H1 (cell line): Measurements from ENCODE around the gene GDF9. TPM values are rescaled to one million over a fixed set of nuclear protein-coding genes. Genes with fewer than 3 reads are reported as not detected.

Experiments used
- CTCF ChIA-PET: fragments of 300-600 bp; sonication (Branson Sonifier 250); formaldehyde crosslinking; loops from one replicate; lab custom pipeline; 2021; ENCODE audit not compliant: partially characterized antibody; lab: Charles Lee
- POLR2A ChIA-PET: fragments of 300-600 bp; sonication (Branson Sonifier 250); formaldehyde crosslinking; loops from one replicate; lab custom pipeline; 2021; ENCODE audit warnings: inconsistent platforms; ENCODE audit not compliant: partially characterized antibody; lab: Charles Lee
- DNase-seq, 2 experiments: peaks; one replicate each; pipeline versions ENCODE4 v3.0.0 to v3.0.0-alpha.2; 2010 to 2022; ENCODE audit warnings: low spot score in 2 of 2, low read depth in 1 of 2, mixed read lengths in 1 of 2
- FAIRE-seq: peaks from 2 replicates; lab custom pipeline; 2011; peaks lifted over from hg19 to GRCh38; lab: Jason Lieb, UNC
- H2AFZ ChIP-seq: 2 replicates; pipeline ENCODE4 v1.8.1; 2012; ENCODE audit warnings: low read length, inconsistent platforms
- H2AK5ac ChIP-seq: 2 replicates; pipeline ENCODE4 v1.6.1; 2013; ENCODE audit warnings: low read depth, low read length
- H2BK120ac ChIP-seq: replicated peaks from 2 replicates; pipeline ENCODE3; 2013; ENCODE audit warnings: low read depth, low read length, inconsistent platforms
- H2BK12ac ChIP-seq: 2 replicates; pipeline ENCODE4 v1.6.1; 2013; ENCODE audit warnings: low read depth, low read length
- H2BK15ac ChIP-seq: 2 replicates; pipeline ENCODE4 v1.6.1; 2013; ENCODE audit warnings: low read length
- H2BK20ac ChIP-seq: 2 replicates; pipeline ENCODE4 v1.6.1; 2013; ENCODE audit warnings: low read length
- H2BK5ac ChIP-seq: 2 replicates; pipeline ENCODE4 v1.6.1; 2013; ENCODE audit warnings: low read depth, low read length
- H3K14ac ChIP-seq: 2 replicates; pipeline ENCODE4 v1.6.1; 2013; ENCODE audit warnings: inconsistent platforms; ENCODE audit not compliant: insufficient read length
- H3K18ac ChIP-seq: 2 replicates; pipeline ENCODE4 v1.6.1; 2013; ENCODE audit warnings: low read length; ENCODE audit errors: extremely low read depth
- H3K23ac ChIP-seq: 2 replicates; pipeline ENCODE4 v1.6.1; 2013; ENCODE audit warnings: inconsistent platforms; ENCODE audit not compliant: insufficient read length
- H3K23me2 ChIP-seq: 2 replicates; pipeline ENCODE4 v1.6.1; 2013; ENCODE audit warnings: low read depth, low read length
- H3K27ac ChIP-seq: 2 replicates; pipeline ENCODE4 v1.6.1; 2011; ENCODE audit warnings: low read depth, low read length, inconsistent platforms
- H3K27me3 ChIP-seq, 4 experiments: replicated peaks in 1 of 4; 1 replicate in 1 of 4; 2 replicates in 3 of 4; pipeline versions ENCODE4 v1.6.1 to v1.8.1; 2011 to 2013; ENCODE audit warnings: low read length in 3 of 4, mild to moderate bottlenecking in 3 of 4, inconsistent platforms in 2 of 4, mixed read lengths in 2 of 4, moderate library complexity in 1 of 4; ENCODE audit not compliant: control insufficient read depth in 3 of 4, insufficient read depth in 3 of 4; ENCODE audit errors: extremely low read depth in 1 of 4
- H3K36me3 ChIP-seq, 4 experiments: 2 replicates each; pipeline versions ENCODE4 v1.6.1 to v1.8.1; 2011 to 2013; ENCODE audit warnings: mild to moderate bottlenecking in 4 of 4, low read length in 3 of 4, moderate library complexity in 2 of 4, control low read depth in 1 of 4, inconsistent platforms in 1 of 4; ENCODE audit not compliant: insufficient read depth in 4 of 4, control insufficient read depth in 2 of 4
- H3K4ac ChIP-seq: replicated peaks from 2 replicates; pipeline ENCODE3; 2013; ENCODE audit warnings: low read length, low read depth, mixed read lengths, inconsistent platforms; ENCODE audit not compliant: insufficient read length
- H3K4me1 ChIP-seq, 4 experiments: replicated peaks in 1 of 4; 1 replicate in 1 of 4; 2 replicates in 3 of 4; pipeline versions ENCODE4 v1.6.1 to v1.8.1; 2011 to 2013; ENCODE audit warnings: low read length in 3 of 4, inconsistent platforms in 2 of 4, mixed read lengths in 1 of 4; ENCODE audit not compliant: insufficient read depth in 4 of 4, control insufficient read depth in 3 of 4
- H3K4me2 ChIP-seq, 2 experiments: 2 replicates each; pipeline versions ENCODE4 v1.6.1 to v1.8.1; 2011 to 2013; ENCODE audit warnings: low read depth in 2 of 2, low read length in 2 of 2, control low read depth in 1 of 2, inconsistent platforms in 1 of 2, mild to moderate bottlenecking in 1 of 2; ENCODE audit not compliant: insufficient read depth in 1 of 2
- H3K4me3 ChIP-seq, 4 experiments: fragments of 200-600, 300-600 bp in 1 of 4; sonication (generic), shearing (Covaris generic), sonication (Bioruptor Twin) in 1 of 4; 2 replicates each; pipeline versions ENCODE4 v1.5.1 to v1.8.1; 2011 to 2016; ENCODE audit warnings: low read length in 4 of 4, low read depth in 3 of 4, control low read depth in 2 of 4, inconsistent platforms in 2 of 4, mild to moderate bottlenecking in 2 of 4, mixed read lengths in 1 of 4, moderate library complexity in 1 of 4; ENCODE audit not compliant: insufficient read depth in 2 of 4; ENCODE audit errors: extremely low read depth in 1 of 4
- H3K56ac ChIP-seq: replicated peaks from 2 replicates; pipeline ENCODE3; 2013; ENCODE audit warnings: low read depth, mild to moderate bottlenecking, mixed read lengths, low read length, inconsistent platforms; ENCODE audit not compliant: insufficient read length
- H3K79me1 ChIP-seq: 2 replicates; pipeline ENCODE4 v1.6.1; 2013; ENCODE audit warnings: low read depth, low read length, control low read depth
- H3K79me2 ChIP-seq, 2 experiments: 2 replicates each; pipeline versions ENCODE4 v1.6.1 to v1.8.1; 2012 to 2013; ENCODE audit warnings: low read length in 2 of 2, mild to moderate bottlenecking in 2 of 2, inconsistent platforms in 1 of 2; ENCODE audit not compliant: insufficient read depth in 2 of 2, control insufficient read depth in 1 of 2
- H3K9ac ChIP-seq, 4 experiments: replicated peaks in 1 of 4; 1 replicate in 1 of 4; 2 replicates in 3 of 4; pipeline versions ENCODE4 v1.6.1 to v1.8.1; 2011 to 2013; ENCODE audit warnings: low read depth in 3 of 4, low read length in 3 of 4, control low read depth in 2 of 4, mild to moderate bottlenecking in 2 of 4, moderate library complexity in 2 of 4, inconsistent platforms in 1 of 4; ENCODE audit errors: extremely low read depth in 1 of 4
- H3K9me3 ChIP-seq, 2 experiments: 2 replicates each; pipeline versions ENCODE4 v1.6.1 to v1.8.1; 2012 to 2013; ENCODE audit warnings: mild to moderate bottlenecking in 2 of 2, moderate library complexity in 2 of 2, control low read depth in 1 of 2, inconsistent platforms in 1 of 2, low read depth in 1 of 2, low read length in 1 of 2, mixed read lengths in 1 of 2; ENCODE audit not compliant: insufficient read depth in 2 of 2
- H4K20me1 ChIP-seq, 2 experiments: replicated peaks in 1 of 2; 2 replicates each; pipeline versions ENCODE3 to v1.8.1; 2011 to 2013; ENCODE audit warnings: inconsistent platforms in 2 of 2, low read length in 2 of 2, mild to moderate bottlenecking in 1 of 2; ENCODE audit not compliant: insufficient read depth in 2 of 2, control insufficient read depth in 1 of 2
- H4K5ac ChIP-seq: 2 replicates; pipeline ENCODE4 v1.6.1; 2013; ENCODE audit warnings: low read length, low read depth, mixed read lengths, inconsistent platforms; ENCODE audit not compliant: insufficient read length
- H4K8ac ChIP-seq: 2 replicates; pipeline ENCODE4 v1.8.0; 2013; ENCODE audit warnings: mild to moderate bottlenecking, moderate library complexity, low read length, inconsistent platforms; ENCODE audit not compliant: insufficient read depth; ENCODE audit errors: extremely low read depth
- H4K91ac ChIP-seq: replicated peaks from 2 replicates; pipeline ENCODE3; 2013; ENCODE audit warnings: low read length, mixed read lengths, inconsistent platforms; ENCODE audit not compliant: insufficient read length
- CHD1 ChIP-seq: IDR thresholded peaks from 2 replicates; pipeline ENCODE4 v1.6.1; 2012; ENCODE audit warnings: low read depth, low read length, improper control_type of control experiment
- CREB1 ChIP-seq: IDR thresholded peaks from 2 replicates; pipeline ENCODE4 v1.6.1; 2012; ENCODE audit warnings: inconsistent platforms
- EZH2 ChIP-seq: fragments of 200-600 bp; sonication (generic); IDR thresholded peaks from 2 replicates; pipeline ENCODE4 v1.7.1; 2012; ENCODE audit warnings: low read depth, mild to moderate bottlenecking, moderate library complexity, low read length, inconsistent platforms; ENCODE audit not compliant: severe bottlenecking
- MAFK ChIP-seq: IDR thresholded peaks from 2 replicates; pipeline ENCODE4 v1.6.1; 2012; ENCODE audit warnings: low read depth, mild to moderate bottlenecking, improper control_type of control experiment, low read length
- NRF1 ChIP-seq: IDR thresholded peaks from 2 replicates; pipeline ENCODE4 v1.6.1; 2011; ENCODE audit warnings: mild to moderate bottlenecking, low read depth, low read length, improper control_type of control experiment
- POLR2A ChIP-seq, 2 experiments: IDR thresholded peaks; 1 replicate in 1 of 2; 2 replicates in 1 of 2; pipeline ENCODE4 v1.6.1; 2011; ENCODE audit warnings: low read depth in 2 of 2, low read length in 2 of 2, mild to moderate bottlenecking in 2 of 2; ENCODE audit errors: control extremely low read depth in 1 of 2
- POU5F1 ChIP-seq: IDR thresholded peaks from 2 replicates; pipeline ENCODE4 v1.6.1; 2011; ENCODE audit warnings: low read depth, mild to moderate bottlenecking, low read length, moderate library complexity
- SIRT6 ChIP-seq: IDR thresholded peaks from one replicate; pipeline ENCODE4 v1.7.1; 2012; ENCODE audit warnings: low read length, inconsistent platforms
- WGBS, 2 experiments: shearing (Covaris generic) in 1 of 2; methylation state at CpG; one replicate each; pipeline versions ENCODE4 v1.1.6 to v1.1.7; 2013 to 2015; ENCODE audit warnings: low lambda C conversion rate in 2 of 2, mixed read lengths in 2 of 2, inconsistent platforms in 1 of 2, low coverage in 1 of 2, missing lambda C conversion rate in 1 of 2; ENCODE audit not compliant: insufficient replicate concordance in 2 of 2, insufficient coverage in 1 of 2, insufficient read length in 1 of 2; ENCODE audit errors: extremely low coverage in 1 of 2, missing lambda C conversion rate in 1 of 2; 5-methylcytosine and 5-hydroxymethylcytosine counted together
- polyA plus RNA-seq, 7 experiments: library from polyadenylated mRNA; depleted of rRNA in 3 of 7; stranded (reverse) in 5 of 7; unstranded in 2 of 7; fragments of >200 nt in 5 of 7; fragments of 200-250 nt in 2 of 7; gene quantifications; 1 replicate in 5 of 7; 2 replicates in 1 of 7; 4 replicates in 1 of 7; pipeline versions ENCODE4 v1.2.1 to v1.2.3, GENCODE V29; 2011 to 2013; ENCODE audit warnings: missing spikeins in 2 of 7, mixed read lengths in 2 of 7
- total RNA-seq: library from RNA; stranded (reverse); fragmentation: NEBNext Ultra II Directional; extraction: Animal tissue kit (Norgen Biotek cat#: 25700); gene quantifications from 2 replicates; pipeline ENCODE4 v1.2.1, GENCODE V29; 2021

Gene GDF9
- total and polyA plus RNA-seq, 2 of the 8 experiments (the other 6 are each of a cell fraction or from before 2014, with no cell fraction given) = 0.14 TPM; not detected in 1

- no peak overlapping the region for H2AK5ac ChIP-seq
- no peak overlapping the region for H3K4ac ChIP-seq
- no peaks in the 10 kb centered on the region for H3K23me2 ChIP-seq
- no peak overlapping the region for H2BK15ac ChIP-seq
- no peak overlapping the region for H3K56ac ChIP-seq
- H2BK120ac ChIP-seq = no peak overlapping the region
- no peak overlapping the region for H3K4me2 ChIP-seq
- H3K4me1 ChIP-seq = no peaks in the 10 kb centered on the region
- CTCF ChIA-PET = interaction anchor here (0.8 to 1.2 kb wide), 3 partner anchors 9 to 215 kb away, joined by 3 to 4 read pairs (median 3); no protein-coding TSS in a partner anchor
- no peaks in the 10 kb centered on the region for H3K27me3 ChIP-seq
- no peak overlapping the region for H3K27ac ChIP-seq
- DNase-seq (no peak), FAIRE-seq (no peak)
- H3K9me3 ChIP-seq = no peaks in the 10 kb centered on the region
- no peak overlapping the region for H3K4me3 ChIP-seq
- H3K36me3 ChIP-seq = peaks cover 28 to 73% (median 50%) of the 10 kb centered on the region in 4 experiments
- no peaks in the 10 kb centered on the region for H3K79me2 ChIP-seq
- no peak overlapping the region for H3K9ac ChIP-seq
- no peak overlapping the region for H2BK12ac ChIP-seq
- POLR2A ChIA-PET = no interaction called here
- no peak overlapping the region for H4K5ac ChIP-seq
- WGBS, 2 experiments = 93% methylated on average over 7 of the region's 7 CpGs; no CpG with 5 or more reads in 1 of the 2 experiments
- no peak overlapping the region for H2BK5ac ChIP-seq
- H3K14ac ChIP-seq = no peak overlapping the region
- H3K18ac ChIP-seq = no peak overlapping the region
- no peak overlapping the region for H2AFZ ChIP-seq
- no peak overlapping the region for H4K91ac ChIP-seq
- no peaks in the 10 kb centered on the region for H3K79me1 ChIP-seq
- H4K8ac ChIP-seq = no peak overlapping the region
- H4K20me1 ChIP-seq = peaks cover 0 to 2% of the 10 kb centered on the region in 2 experiments
- no peak overlapping the region for H2BK20ac ChIP-seq
- no peak overlapping the region for H3K23ac ChIP-seq
- TF ChIP-seq NRF1 = no peak
- no peak for TF ChIP-seq CHD1
- no peak for TF ChIP-seq CREB1
- no peak for TF ChIP-seq MAFK
- TF ChIP-seq EZH2 = no peak
- TF ChIP-seq SIRT6 = no peak
- TF ChIP-seq POU5F1 = no peak
- TF ChIP-seq POLR2A (IDR thresholded peaks at IDR 0.05; ENCODE audit: control extremely low read depth in 1 of 2, low read depth in 2 of 2, low read length in 2 of 2) = no peak
Measured at GRCh38 chr5:132896685-132897084, 30.4 kb upstream of the GDF9 start.
